ENCODE measurements around the gene ABCB10. TPM values are rescaled to one million over a fixed set of nuclear protein-coding genes. Genes with fewer than 3 reads are reported as not detected.
A peak's percentile ranks its signal among the peaks of the same experiment; 100 is the strongest.
"Not testable (repeated sequence)": the region's sequence is repeated elsewhere in the genome, so short reads cannot be mapped to it uniquely, and the experiment has no call there.

Gene ABCB10
- polyA plus RNA-seq, 1 donor from 2014 or later: 3.9 TPM

DNA sequence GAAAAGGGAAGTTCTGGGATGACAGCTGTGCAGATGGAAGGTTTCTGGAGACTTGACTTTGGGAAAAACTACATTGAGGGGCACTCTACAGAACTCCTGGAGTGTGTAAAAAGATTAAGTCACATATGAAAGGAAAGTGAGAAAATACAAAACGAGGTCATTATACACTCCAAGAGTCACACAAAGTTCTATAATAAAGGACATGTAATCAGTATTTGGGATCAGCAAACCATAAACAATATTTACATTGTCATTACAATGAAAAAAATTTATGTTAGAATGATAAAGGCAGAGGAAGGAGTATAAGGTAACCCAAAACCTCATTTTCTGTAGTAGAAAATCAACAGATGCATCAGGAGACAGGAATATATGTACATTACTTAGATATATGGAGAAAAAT lies 73.2 kb downstream of the ABCB10 start:
- Mint-ChIP-seq H3K9me3 (no peaks in the 10 kb centered on the region), H3K27ac (peak overlapping the region in 1 of 3 donors; percentile 3), H3K36me3 (peaks cover 11% of the 10 kb centered on the region)

DNA sequence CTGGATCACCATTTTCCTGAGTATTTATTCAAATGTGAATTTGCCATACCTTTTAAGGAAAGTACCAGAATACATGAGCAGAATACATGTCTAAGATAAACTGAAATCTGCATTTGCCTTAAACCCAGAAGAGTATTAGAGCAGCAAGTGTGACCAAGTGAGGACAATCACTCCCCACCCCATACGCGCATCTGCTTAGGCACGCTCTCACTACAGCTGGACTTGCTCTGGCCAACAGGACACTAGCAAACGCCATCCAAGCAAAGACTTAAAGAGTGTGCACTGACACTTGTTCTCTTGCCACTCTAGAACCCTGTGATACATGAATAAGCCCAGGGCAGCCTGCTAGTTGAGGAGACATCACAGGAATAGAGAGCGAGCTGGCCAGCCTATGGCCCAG lies 76.0 kb downstream of the ABCB10 start:
- Mint-ChIP-seq H3K4me3 (no peak overlapping the region), H3K27ac (peak overlapping the region in 1 of 3 donors; percentile 60), H3K36me3 (peaks cover 11% of the 10 kb centered on the region), H3K9me3 (no peaks in the 10 kb centered on the region), H3K27me3 (no peaks in the 10 kb centered on the region), H3K4me1 (peaks cover 26 to 33% (median 30%) of the 10 kb centered on the region in 3 donors)

More for the DNA sequence above, 73.2 kb downstream of the ABCB10 start:
- Mint-ChIP-seq H3K4me1 (peaks cover 7 to 15% (median 8%) of the 10 kb centered on the region in 3 donors), H3K27me3 (no peaks in the 10 kb centered on the region), H3K4me3 (no peak overlapping the region)

DNA sequence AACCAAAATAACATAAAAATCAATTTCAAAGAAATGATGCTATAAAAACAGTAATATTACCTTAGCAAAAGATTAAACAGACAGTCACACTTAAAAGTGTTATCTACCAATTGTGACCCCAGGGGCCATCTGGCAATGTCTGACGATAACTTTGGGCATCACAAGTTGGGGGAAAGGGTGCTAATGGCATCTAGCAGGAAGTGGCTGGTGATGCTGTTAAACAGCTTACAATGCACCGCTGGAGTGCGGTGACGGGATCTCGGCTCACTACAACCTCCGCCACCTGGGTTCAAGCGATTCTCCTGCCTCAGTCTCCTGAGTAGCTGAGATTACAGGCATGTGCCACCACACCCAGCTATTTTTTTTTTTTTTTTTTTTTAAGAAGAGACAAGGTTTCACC lies 78.0 kb downstream of the ABCB10 start:
- Mint-ChIP-seq H3K9me3 (no peaks in the 10 kb centered on the region), H3K4me1 (peaks cover 26 to 33% (median 30%) of the 10 kb centered on the region in 3 donors), H3K27ac (peak overlapping the region; percentile 85 to 96 (median 92)), H3K4me3 (peak overlapping the region; percentile 3 to 67 (median 60)), H3K27me3 (no peaks in the 10 kb centered on the region), H3K36me3 (peaks cover 9% of the 10 kb centered on the region)

DNA sequence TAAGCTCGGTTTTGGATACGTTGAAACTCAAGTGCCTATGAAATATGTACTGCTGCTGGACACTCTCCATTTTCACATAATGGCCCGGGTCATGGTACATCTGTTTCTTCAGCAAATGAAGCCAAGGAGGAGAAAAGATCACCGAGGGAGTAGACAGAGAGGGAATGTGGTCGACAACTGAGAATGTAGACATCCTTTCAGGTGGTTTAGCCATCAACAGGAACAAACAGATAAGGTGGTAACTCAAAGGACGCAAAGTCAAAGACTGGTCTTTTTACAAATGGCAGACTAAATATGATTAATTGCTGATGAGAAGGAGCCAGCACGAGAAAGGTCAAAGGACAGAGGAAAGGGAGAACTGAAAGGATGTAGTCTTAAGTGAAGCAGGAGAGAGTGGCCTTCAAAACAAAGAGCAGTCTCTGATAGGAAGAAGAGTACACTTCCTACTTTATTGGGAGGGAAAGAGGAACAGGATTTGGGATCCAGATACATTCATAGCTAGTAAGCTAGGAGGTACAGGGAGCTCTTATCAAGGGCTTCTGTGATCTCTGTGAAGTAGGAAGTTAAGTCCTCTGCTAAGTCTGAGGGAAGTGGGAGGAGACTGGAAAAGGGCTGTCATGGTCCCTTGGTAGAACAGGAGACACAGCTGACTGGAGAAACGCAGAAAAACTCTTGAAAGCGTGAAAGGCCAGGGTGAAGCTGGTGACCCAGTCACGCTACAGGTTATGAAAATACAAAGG lies 78.7 kb downstream of the ABCB10 start:
- Mint-ChIP-seq H3K9me3 (no peaks in the 10 kb centered on the region), H3K27me3 (no peaks in the 10 kb centered on the region), H3K27ac (peak overlapping the region; percentile 85 to 96 (median 92)), H3K4me1 (peaks cover 26 to 30% (median 30%) of the 10 kb centered on the region in 3 donors), H3K36me3 (peaks cover 8% of the 10 kb centered on the region), H3K4me3 (peak overlapping the region; percentile 3 to 67 (median 60))

DNA sequence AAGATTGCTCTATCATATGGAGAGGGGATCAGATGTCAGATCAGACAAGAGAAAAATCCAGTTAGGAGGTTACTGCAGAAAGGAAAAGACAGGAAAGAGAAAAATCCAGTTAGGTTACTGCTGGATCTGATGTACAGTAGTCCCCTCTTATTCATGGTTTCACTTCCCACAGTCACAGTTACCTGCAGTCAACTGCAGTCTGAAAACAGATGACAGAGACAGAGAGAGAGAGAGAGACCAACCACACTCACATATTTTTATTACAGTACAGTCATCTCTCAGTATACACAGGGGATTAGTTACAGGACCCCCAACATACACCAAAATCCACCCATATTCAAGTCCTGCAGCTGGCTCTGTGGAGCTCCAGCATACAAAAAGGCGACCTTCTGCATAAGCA lies 79.7 kb downstream of the ABCB10 start:
- Mint-ChIP-seq H3K27me3 (no peaks in the 10 kb centered on the region), H3K9me3 (no peaks in the 10 kb centered on the region), H3K4me1 (peaks cover 26 to 30% (median 30%) of the 10 kb centered on the region in 3 donors), H3K4me3 (peak overlapping the region in 2 of 4 donors; percentile 55 to 64), H3K27ac (peak overlapping the region; percentile 85 to 96 (median 92)), H3K36me3 (peaks cover 10% of the 10 kb centered on the region)

DNA sequence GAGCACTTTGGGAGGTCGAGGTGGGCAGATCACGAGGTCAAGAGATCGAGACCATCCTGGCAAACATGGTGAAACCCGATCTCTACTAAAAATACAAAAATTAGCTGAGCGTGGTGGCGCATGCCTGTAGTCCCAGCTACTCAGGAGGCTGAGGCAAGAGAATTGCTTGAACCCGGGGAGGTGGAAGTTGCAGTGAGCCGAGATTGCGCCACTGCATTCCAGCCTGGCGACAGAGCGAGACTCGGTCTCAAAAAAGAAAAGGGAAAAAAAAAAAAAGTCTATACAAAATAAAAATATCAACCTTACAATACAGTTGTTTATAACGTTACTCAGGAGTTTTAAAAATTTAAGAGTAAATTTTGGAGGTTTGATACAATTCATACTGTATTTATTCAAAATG lies 82.6 kb downstream of the ABCB10 start:
- not testable (repeated sequence) for H3K9me3 Mint-ChIP-seq, H3K36me3 Mint-ChIP-seq, H3K27ac Mint-ChIP-seq, H3K4me3 Mint-ChIP-seq, H3K27me3 Mint-ChIP-seq
- peaks cover 20 to 24% (median 22%) of the 10 kb centered on the region in 3 donors for H3K4me1 Mint-ChIP-seq

DNA sequence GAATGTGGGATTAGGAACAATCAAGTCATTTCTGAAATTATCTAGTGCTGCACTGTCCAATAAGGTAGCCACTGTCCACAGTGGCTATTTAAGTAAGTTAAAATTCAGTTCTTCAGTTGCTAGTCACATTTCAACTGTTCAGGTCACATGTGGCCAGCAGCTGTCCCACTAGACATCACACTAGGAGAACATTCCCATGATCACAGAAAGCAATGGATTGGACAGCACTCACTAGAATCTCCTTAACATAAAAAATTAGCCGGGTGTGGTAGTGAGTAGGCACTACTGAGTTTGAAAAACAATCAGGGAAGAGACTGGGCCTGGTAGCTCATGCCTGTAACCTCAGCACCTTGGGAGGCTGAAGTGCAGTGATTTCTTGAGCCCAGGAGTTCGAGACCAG lies 84.0 kb downstream of the ABCB10 start:
- Mint-ChIP-seq H3K4me3 (no peak overlapping the region), H3K27ac (no peak overlapping the region)

DNA sequence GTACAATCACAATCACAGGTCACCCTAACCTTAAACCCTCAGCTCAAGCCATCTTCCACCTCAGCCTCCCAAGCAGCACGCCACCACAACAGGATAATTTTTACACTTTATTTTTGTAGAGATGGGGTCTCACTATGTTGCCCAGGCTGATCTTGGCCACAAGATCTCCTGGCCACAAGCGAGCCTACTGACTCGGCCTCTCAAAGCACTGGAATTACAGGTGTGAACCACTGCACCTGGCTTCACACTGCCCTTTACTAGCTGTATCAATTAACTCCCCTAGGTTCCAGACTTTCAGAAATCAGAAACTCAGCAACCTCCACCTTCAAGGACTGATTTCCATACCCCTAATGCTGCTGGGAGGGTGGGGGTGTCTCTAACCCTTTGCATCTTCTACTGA lies 87.3 kb downstream of the ABCB10 start:
- Mint-ChIP-seq H3K36me3 (peaks cover 8% of the 10 kb centered on the region), H3K4me3 (no peak overlapping the region), H3K9me3 (no peaks in the 10 kb centered on the region), H3K4me1 (peaks cover 0 to 2% (median 0%) of the 10 kb centered on the region in 3 donors), H3K27ac (peak overlapping the region in 1 of 3 donors; percentile 59), H3K27me3 (no peaks in the 10 kb centered on the region)

More for the DNA sequence above, 84.0 kb downstream of the ABCB10 start:
- Mint-ChIP-seq H3K27me3 (no peaks in the 10 kb centered on the region), H3K9me3 (no peaks in the 10 kb centered on the region), H3K4me1 (peaks cover 11 to 14% (median 11%) of the 10 kb centered on the region in 3 donors), H3K36me3 (peaks cover 7% of the 10 kb centered on the region)

DNA sequence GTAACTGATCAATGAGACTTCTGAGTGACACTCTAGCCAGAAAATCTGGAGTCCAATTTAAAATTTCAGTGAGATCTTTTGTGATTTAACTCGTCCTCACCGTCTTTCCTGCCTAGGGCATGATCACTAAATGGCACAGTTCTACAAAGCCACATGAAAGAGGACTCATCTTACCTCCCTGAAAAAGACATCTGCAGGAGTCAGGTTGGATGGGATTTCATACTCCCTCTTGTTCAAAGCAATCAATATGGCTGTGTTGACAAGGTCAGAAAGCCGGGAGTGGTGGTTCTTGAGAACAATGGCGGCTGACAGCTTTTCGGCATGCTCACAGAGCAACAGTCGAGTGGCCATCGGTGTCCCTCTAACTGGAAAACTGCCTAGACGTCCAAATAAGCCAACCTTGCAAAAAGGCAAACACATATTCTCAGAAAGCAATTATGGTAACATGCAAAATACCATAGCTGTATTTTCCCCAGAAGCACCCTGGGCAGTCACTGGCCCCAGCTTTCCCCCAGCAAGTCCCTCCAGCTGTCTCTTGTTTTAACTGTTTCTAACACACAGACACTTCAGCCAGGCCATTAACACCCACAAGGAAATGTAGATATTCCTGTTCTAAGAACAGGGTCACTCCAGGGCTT lies 88.0 kb downstream of the ABCB10 start:
- Mint-ChIP-seq H3K36me3 (peaks cover 8% of the 10 kb centered on the region), H3K27ac (no peak overlapping the region), H3K4me1 (peaks cover 0 to 2% (median 0%) of the 10 kb centered on the region in 3 donors), H3K27me3 (no peaks in the 10 kb centered on the region), H3K9me3 (no peaks in the 10 kb centered on the region), H3K4me3 (no peak overlapping the region)

DNA sequence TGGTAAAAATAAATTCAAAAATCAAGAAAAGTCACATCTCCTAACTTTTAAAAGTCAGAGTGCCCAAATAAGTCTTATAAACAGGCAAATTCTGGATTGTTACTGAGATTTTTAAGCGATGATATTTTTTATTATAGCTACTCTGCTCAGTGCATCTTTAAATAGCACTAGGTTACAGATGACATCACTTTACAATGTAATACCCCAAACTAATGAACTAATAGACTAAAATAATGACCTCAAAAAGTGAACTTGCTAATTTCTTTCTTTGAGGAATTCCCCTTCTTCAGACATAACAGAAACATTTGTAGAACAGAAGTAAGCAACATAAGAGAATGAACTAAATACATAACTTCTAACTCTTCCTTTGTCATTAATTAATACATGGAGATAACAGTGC lies 91.6 kb downstream of the ABCB10 start:
- Mint-ChIP-seq H3K9me3 (no peaks in the 10 kb centered on the region), H3K4me3 (no peak overlapping the region), H3K36me3 (peaks cover 9% of the 10 kb centered on the region), H3K27me3 (no peaks in the 10 kb centered on the region), H3K27ac (no peak overlapping the region), H3K4me1 (peaks cover 0 to 2% (median 0%) of the 10 kb centered on the region in 3 donors)

Other genes with a start within 250 kb of the ABCB10 start
- 2.2 TPM for gene CCSAP, start 215.7 kb downstream of the ABCB10 start, polyA plus RNA-seq
- not detected for gene ACTA1, start 124.6 kb downstream of the ABCB10 start, polyA plus RNA-seq
- gene NUP133, start 50.4 kb downstream of the ABCB10 start, polyA plus RNA-seq: 16.3 TPM
- gene TAF5L, start 67.4 kb upstream of the ABCB10 start, polyA plus RNA-seq: 7.6 TPM
- 5.6 TPM for gene URB2, start 67.5 kb upstream of the ABCB10 start, polyA plus RNA-seq